SK-N-SH treated with all-trans-retinoic acid at 6 μM for 48 hours (cell line): ENCODE data around the gene GPD1.

ENCODE experiments used
- ARNTL ChIP-seq: fragments of 450-650 bp; formaldehyde crosslinking; IDR thresholded peaks from 2 replicates; pipeline ENCODE4 v1.5.0; 2020; ENCODE audit warnings: low read depth, mild to moderate bottlenecking, moderate library complexity, borderline replicate concordance
- BACH2 ChIP-seq: fragments of 250-450 bp; sonication (Bioruptor Pico); IDR thresholded peaks from 2 replicates; pipeline ENCODE4 v1.9.0; 2021; ENCODE audit warnings: mild to moderate bottlenecking, borderline replicate concordance
- CREB5 ChIP-seq: fragments of 250-450 bp; sonication (Bioruptor Pico); IDR thresholded peaks from 2 replicates; pipeline ENCODE4 v1.5.1; 2020; ENCODE audit warnings: low read depth, mild to moderate bottlenecking, moderate library complexity
- CSDC2 ChIP-seq: fragments of 250-450 bp; sonication (Bioruptor Pico); IDR thresholded peaks from 2 replicates; pipeline ENCODE4 v1.5.0; 2020; ENCODE audit warnings: mild to moderate bottlenecking, moderate library complexity
- ESRRG ChIP-seq: fragments of 250-450 bp; sonication (Bioruptor Pico); IDR thresholded peaks from 2 replicates; pipeline ENCODE4 v1.6.1; 2021; ENCODE audit warnings: mild to moderate bottlenecking
- OSR1 ChIP-seq: fragments of 250-450 bp; sonication (Bioruptor Pico); IDR thresholded peaks from 2 replicates; pipeline ENCODE4 v1.8.0; 2022; ENCODE audit warnings: moderate library complexity, mild to moderate bottlenecking, inconsistent platforms
- PATZ1 ChIP-seq: fragments of 250-450 bp; sonication (Bioruptor Pico); IDR thresholded peaks from 2 replicates; pipeline ENCODE4 v1.8.0; 2020; ENCODE audit warnings: mild to moderate bottlenecking, moderate library complexity, borderline replicate concordance
- PPARA ChIP-seq: fragments of 250-450 bp; sonication (Bioruptor Pico); IDR thresholded peaks from 2 replicates; pipeline ENCODE4 v1.5.0; 2020; ENCODE audit warnings: mild to moderate bottlenecking, borderline replicate concordance
- RARB ChIP-seq: fragments of 250-450 bp; sonication (Bioruptor Pico); IDR thresholded peaks from 2 replicates; pipeline ENCODE4 v1.8.0; 2021; ENCODE audit warnings: mild to moderate bottlenecking, moderate library complexity
- ZC3H10 ChIP-seq: fragments of 250-450 bp; sonication (Bioruptor Pico); IDR thresholded peaks from 2 replicates; pipeline ENCODE4 v1.5.1; 2021; ENCODE audit warnings: mild to moderate bottlenecking, moderate library complexity
- ZNF70 ChIP-seq: fragments of 450-650 bp; formaldehyde crosslinking; IDR thresholded peaks from 2 replicates; pipeline ENCODE4 v1.5.0; 2020; ENCODE audit warnings: mild to moderate bottlenecking, moderate library complexity
- ZNF8 ChIP-seq: fragments of 450-650 bp; formaldehyde crosslinking; IDR thresholded peaks from 2 replicates; pipeline ENCODE4 v1.5.0; 2020; ENCODE audit warnings: mild to moderate bottlenecking, moderate library complexity

DNA sequence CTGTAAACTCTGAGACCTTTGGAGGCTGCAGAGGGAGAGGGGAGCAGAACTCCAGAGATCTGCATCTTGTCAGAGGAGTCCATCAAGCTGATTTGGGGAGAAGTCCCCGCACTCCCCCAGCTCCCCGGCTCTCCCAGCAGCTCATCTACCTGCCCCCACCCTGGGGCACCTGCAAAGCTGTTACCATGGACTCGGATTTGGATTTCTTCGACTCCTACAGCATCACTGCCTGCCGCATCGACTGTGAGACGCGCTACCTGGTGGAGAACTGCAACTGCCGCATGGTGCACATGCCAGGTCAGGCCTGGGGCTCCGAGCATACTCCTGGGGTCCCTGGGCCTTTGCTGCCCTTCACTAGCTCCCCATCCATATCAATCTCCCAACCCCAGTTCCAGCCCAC is 25.5 kb upstream of the GPD1 start:
- no peak for TF ChIP-seq PPARA
- no peak for TF ChIP-seq PATZ1 (CRISPR knock-in tag)
- no peak for TF ChIP-seq ESRRG (CRISPR knock-in tag)
- no peak for TF ChIP-seq ARNTL (CRISPR knock-in tag)
- no peak for TF ChIP-seq ZC3H10 (CRISPR knock-in tag)
- no peak for TF ChIP-seq OSR1 (CRISPR knock-in tag)
- TF ChIP-seq CREB5 (CRISPR knock-in tag) = no peak
- no peak for TF ChIP-seq ZNF8 (CRISPR knock-in tag)
- TF ChIP-seq CSDC2 (CRISPR knock-in tag) = no peak
- TF ChIP-seq BACH2 = no peak
- TF ChIP-seq RARB (CRISPR knock-in tag) = no peak
- no peak for TF ChIP-seq ZNF70 (CRISPR knock-in tag)
